Activated CD8-positive, alpha-beta memory T cell treated with anti-CD3 and anti-CD28 coated beads for 4 hours (primary cell): Measurements from ENCODE around the gene ABRACL.
"Not testable (repeated sequence)": the region's sequence is repeated elsewhere in the genome, so short reads cannot be mapped to it uniquely, and the experiment has no call there.

Source experiments
- DNase-seq, 2 donors: peaks; one replicate each; pipeline ENCODE4 v3.0.0-alpha.2; 2020; ENCODE audit warnings: low read depth in 2 of 2

Gene ABRACL

DNA sequence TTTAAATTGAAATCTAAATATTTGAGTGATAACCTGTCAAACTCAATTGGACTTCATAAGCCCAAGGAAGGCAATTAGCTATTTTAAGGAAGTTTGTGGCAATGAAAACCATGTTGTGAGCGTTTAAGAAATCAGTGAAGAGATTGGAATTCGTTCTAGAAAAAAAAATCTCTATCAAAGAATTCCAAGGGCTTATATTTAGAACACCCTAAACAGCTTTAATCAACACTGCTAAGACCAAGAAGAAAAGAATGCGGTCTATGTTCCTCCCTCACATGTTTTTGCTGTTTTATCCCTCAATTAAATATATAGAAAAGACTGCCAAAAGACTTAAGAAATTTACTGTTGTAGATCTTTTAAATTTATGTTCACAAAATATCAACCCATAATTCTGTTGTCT is 16.6 kb upstream of the ABRACL start:
- no peak for DNase-seq

GRCh38 chr6:139013185-139013800 is 15.3 kb upstream of the ABRACL start:
- no peak for DNase-seq

- no peak for DNase-seq
Observed at GRCh38 chr6:139014945-139015344, 13.6 kb upstream of the ABRACL start.

- DNase-seq: no peak
Observed at GRCh38 chr6:139016337-139017213, 12.0 kb upstream of the ABRACL start.

- no peak for DNase-seq
Observed at GRCh38 chr6:139017227-139017626, 11.3 kb upstream of the ABRACL start.

GRCh38 chr6:139019722-139020121 is 8.8 kb upstream of the ABRACL start:
- DNase-seq: no peak

DNA sequence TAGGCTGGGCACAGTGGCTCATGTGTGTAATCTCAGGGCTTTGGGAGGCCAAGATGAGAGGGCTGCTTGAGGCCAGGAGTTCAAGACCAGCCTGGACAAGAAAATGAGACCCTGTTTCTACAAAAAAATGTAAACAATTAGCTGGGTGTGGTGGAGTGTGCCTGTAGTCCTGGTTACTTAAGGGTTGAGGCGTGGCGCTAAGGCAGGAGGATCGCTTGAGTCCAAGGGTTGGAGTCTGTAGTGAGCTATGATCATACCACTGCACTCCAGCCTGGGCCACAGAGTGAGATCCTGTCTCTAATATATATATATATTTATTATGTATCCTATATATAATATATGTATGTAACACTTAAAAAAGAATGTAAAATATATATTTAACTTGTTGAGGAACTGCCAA is 7.9 kb upstream of the ABRACL start:
- no peak for DNase-seq

DNA sequence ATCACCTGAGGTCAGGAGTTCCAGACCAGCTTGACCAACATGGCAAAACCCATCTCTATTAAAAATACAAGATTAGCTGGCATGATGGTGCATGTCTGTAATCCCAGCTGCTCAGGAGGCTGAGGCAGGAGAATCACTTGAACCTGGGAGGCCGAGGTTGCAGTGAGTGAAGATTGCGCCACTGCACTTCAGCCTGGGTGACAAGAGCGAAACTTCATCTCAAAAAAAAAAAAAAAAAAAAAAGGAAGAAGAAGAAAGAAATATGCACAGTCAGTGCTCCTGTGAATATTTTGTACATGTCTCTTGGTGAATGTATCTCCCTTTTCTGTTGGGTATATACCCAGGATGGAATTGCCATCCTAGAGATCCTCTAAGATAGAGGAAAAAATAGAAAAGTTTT is 3.1 kb upstream of the ABRACL start:
- DNase-seq: not testable (repeated sequence)

DNA sequence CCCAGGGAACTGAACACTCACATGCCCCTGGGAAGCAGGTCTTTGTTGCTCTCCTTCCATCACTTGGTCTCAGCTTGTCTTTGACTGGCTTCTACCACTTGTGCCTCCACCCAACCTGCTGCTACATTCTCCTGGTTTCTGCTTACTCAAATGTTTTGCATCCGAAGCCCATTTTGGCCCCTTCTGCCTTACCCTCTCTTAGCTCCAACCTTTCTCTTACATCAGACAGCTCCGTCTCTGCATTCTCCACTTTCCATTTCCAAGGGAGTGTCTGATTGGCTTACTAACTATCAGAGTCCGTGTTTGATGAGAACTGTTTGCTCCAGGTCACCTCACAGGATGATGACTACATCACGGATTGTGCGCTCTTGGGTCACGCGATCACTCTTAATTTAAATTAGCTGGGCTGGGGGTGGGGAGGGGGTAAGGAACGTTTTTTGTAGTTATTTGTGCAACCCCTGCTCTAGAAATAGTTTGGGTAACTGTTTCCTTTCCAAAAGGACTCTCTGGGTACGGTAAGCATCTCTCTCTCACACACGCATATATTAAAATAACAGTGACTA is 844 bp upstream of the ABRACL start:
- peak in 1 of 2 donors; percentile 3 for DNase-seq

- DNase-seq: no peak
Observed at GRCh38 chr6:139028215-139028657, 309 bp upstream of the ABRACL start.

DNA sequence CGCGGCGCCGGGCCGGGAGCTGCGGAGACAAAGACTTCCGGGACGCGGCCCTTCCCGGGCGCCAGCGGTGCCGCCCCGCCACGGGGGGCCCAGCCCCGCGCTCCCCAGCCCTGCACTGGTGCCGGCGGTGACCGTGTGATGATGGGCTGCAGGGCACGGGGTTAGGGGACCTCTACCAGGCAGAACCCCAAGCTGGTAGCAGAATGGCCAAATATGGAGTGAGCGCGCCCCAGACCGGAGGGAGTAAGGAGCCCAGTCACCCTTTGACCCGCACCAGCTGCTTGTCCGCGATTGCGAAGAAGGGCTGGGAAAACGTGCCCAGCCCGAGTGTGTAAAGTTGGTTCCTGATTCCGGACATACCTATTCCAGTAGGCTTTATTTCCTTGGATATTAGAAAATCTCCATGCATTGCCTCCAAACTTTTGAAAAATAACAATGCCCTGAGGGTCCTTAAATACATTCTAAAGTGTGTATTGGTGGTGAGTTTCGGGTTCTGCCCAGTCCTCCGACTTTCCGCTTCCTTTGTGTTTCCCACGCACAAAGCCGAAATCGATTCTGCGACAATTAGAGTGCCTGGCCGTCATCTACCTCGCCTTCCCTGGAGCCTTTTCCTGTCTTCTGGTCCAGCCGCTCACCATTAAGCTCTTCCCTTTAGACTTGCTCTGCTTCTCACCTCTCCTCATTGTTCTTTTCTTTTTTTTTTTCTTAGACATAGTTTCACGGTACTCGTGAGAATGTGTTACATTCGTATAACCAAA is 1.1 kb downstream of the ABRACL start:
- DNase-seq: no peak

GRCh38 chr6:139030228-139030963 is 1.9 kb downstream of the ABRACL start:
- no peak for DNase-seq

GRCh38 chr6:139037490-139037889 is 8.9 kb downstream of the ABRACL start:
- no peak for DNase-seq

DNA sequence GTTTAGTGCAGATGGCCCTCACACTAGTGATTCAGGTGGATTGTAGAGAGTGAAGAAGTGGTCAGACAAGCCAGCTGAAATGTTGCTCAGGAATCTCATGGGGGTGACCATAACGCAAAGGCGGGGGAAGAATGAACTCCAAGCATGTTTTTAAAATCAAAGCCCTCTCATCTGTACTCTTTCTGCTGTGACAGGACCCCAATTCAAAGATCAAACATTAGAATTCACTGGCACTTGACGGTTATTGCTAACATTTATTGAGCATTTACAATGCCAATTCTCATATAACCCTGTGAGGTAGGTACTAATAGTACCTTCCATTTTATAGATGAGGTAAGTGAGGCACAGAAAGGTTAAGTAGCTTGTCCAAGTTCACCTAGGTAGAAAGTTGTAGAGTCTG is 15.7 kb downstream of the ABRACL start:
- DNase-seq: no peak

GRCh38 chr6:139047677-139048076 is 19.1 kb downstream of the ABRACL start:
- DNase-seq: no peak

- DNase-seq: not testable (repeated sequence)
Observed at GRCh38 chr6:139048912-139049311, 20.4 kb downstream of the ABRACL start.

DNA sequence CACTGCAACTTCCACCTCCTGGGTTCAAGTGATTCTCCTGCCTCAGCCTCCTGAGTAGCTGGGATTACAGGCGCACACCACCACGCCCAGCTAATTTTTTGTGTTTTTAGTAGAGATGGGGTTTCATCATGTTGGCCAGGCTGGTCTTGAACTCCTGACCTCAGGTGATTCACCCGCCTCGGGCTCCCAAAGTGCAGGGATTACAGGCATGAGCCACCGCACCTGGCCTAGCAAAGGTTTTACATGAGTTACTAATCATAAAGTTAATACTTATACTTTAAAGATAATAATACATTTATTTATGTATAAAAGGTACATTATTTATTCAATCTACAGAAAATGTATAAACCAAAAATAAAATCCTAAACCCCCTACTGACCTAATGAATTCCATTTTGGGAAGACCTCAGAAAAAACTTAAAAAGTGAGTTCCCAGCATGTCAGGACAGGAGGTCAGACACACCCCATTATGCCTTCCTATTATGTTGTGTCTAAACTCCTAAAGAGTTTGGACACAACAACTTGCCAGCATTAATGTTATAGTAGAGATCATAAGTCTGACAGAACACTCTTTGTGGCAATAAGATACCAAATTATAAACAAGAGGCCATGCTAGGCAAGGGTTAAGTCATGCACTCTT is 21.7 kb downstream of the ABRACL start:
- DNase-seq: not testable (repeated sequence)

DNA sequence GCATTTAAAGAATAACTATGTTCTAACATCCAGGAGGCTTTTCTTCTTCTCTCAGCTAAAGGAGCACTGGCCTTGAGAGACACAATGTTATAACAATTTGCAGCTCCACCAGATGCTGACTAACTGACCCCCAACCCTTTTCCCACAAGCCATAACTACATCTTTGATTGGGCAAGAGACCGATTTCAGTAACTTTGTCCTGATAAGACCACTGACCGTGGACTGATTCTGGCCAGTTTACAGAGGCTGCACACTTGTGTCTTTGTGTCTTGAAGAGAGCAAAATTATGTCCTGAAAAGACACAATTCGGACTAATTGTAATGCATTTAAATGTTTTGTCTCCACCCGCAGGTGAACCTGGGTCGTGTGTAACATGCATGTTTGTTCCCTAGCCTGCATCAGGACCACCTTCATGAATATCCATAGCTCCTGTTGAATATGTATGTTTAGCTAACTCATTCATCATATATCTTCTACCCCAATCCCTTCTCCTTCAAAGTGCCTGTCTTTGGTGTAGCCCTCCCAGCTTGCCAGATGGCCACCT is 22.3 kb downstream of the ABRACL start:
- DNase-seq: no peak

- DNase-seq: no peak
Observed at GRCh38 chr6:139051396-139052060, 23.0 kb downstream of the ABRACL start.

GRCh38 chr6:139053382-139053781 is 24.8 kb downstream of the ABRACL start:
- DNase-seq: no peak
